HG03439 (cell line): ENCODE data around the gene GMPPB.
"Not testable (repeated sequence)": the region's sequence is repeated elsewhere in the genome, so short reads cannot be mapped to it uniquely, and the experiment has no call there.

Source experiments
- ATAC-seq: cut with Tn5 transposase; IDR thresholded peaks from one replicate; pipeline ENCODE4 v1.9.1; 2021; ENCODE audit warnings: mild to moderate bottlenecking, moderate library complexity; ENCODE audit not compliant: unreplicated experiment

GMPPB gene

GRCh38 chr3:49723628-49724551 is at the start of gene GMPPB:
Gene GMPPB (minus strand): TSS chr3:49723951. CDS start chr3:49723726, 225 bp downstream.
- ATAC-seq, result peak; percentile 76

GRCh38 chr3:49772703-49773102 is 49.0 kb upstream of the GMPPB start:
- ATAC-seq, result no peak

- ATAC-seq, result no peak
Measured at GRCh38 chr3:49771340-49771938, 47.7 kb upstream of the GMPPB start.

- ATAC-seq, result no peak
Measured at GRCh38 chr3:49769926-49770325, 46.2 kb upstream of the GMPPB start.

GRCh38 chr3:49769286-49769915 is 45.6 kb upstream of the GMPPB start:
- ATAC-seq, result no peak

- no peak for ATAC-seq
Measured at GRCh38 chr3:49763981-49764380, 40.2 kb upstream of the GMPPB start.

GRCh38 chr3:49761661-49762060 is 37.9 kb upstream of the GMPPB start:
- no peak for ATAC-seq

GRCh38 chr3:49759226-49759625 is 35.5 kb upstream of the GMPPB start:
- no peak for ATAC-seq

- no peak for ATAC-seq
Measured at GRCh38 chr3:49757197-49757596, 33.4 kb upstream of the GMPPB start.

- no peak for ATAC-seq
Measured at GRCh38 chr3:49756036-49756435, 32.3 kb upstream of the GMPPB start.

GRCh38 chr3:49754536-49754935 is 30.8 kb upstream of the GMPPB start:
- no peak for ATAC-seq

- no peak for ATAC-seq
Measured at GRCh38 chr3:49751501-49751900, 27.8 kb upstream of the GMPPB start.

GRCh38 chr3:49750056-49750455 is 26.3 kb upstream of the GMPPB start:
- ATAC-seq, result no peak

GRCh38 chr3:49748874-49749273 is 25.1 kb upstream of the GMPPB start:
- not testable (repeated sequence) for ATAC-seq

GRCh38 chr3:49747792-49748480 is 24.2 kb upstream of the GMPPB start:
- no peak for ATAC-seq

- no peak for ATAC-seq
Measured at GRCh38 chr3:49745986-49746385, 22.2 kb upstream of the GMPPB start.

- no peak for ATAC-seq
Measured at GRCh38 chr3:49740427-49740826, 16.7 kb upstream of the GMPPB start.

GRCh38 chr3:49738067-49738713 is 14.4 kb upstream of the GMPPB start:
- no peak for ATAC-seq

GRCh38 chr3:49734752-49735151 is 11.0 kb upstream of the GMPPB start:
- ATAC-seq, result no peak

GRCh38 chr3:49733551-49733950 is 9.8 kb upstream of the GMPPB start:
- no peak for ATAC-seq

GRCh38 chr3:49732597-49732996 is 8.8 kb upstream of the GMPPB start:
- no peak for ATAC-seq
